ENCODE measurements around the gene SEMA5B.

The SEMA5B gene

GRCh38 chr3:123054931-123055330, 27.4 kb upstream of the SEMA5B start:
- DNase-seq (ENCODE audit: low read depth, low spot score) = no peak

- DNase-seq (ENCODE audit: low read depth, low spot score) = no peak
Measured at GRCh38 chr3:123054109-123054778, 26.7 kb upstream of the SEMA5B start.

- DNase-seq (ENCODE audit: low read depth, low spot score) = no peak
Measured at GRCh38 chr3:123053107-123053506, 25.5 kb upstream of the SEMA5B start.

- peak; percentile 68 for DNase-seq (ENCODE audit: low read depth, low spot score)
Measured at GRCh38 chr3:123050666-123051065, 23.1 kb upstream of the SEMA5B start.

- peak; percentile 24 for DNase-seq (ENCODE audit: low read depth, low spot score)
Measured at GRCh38 chr3:123048480-123049237, 21.1 kb upstream of the SEMA5B start.

GRCh38 chr3:123047062-123047319, 19.4 kb upstream of the SEMA5B start:
- DNase-seq (ENCODE audit: low read depth, low spot score) = no peak

- no peak for DNase-seq (ENCODE audit: low read depth, low spot score)
Measured at GRCh38 chr3:123046262-123047061, 18.9 kb upstream of the SEMA5B start.

GRCh38 chr3:123044981-123045763, 17.6 kb upstream of the SEMA5B start:
- peak; percentile 59 for DNase-seq (ENCODE audit: low read depth, low spot score)

GRCh38 chr3:123042413-123042812, 14.8 kb upstream of the SEMA5B start:
- DNase-seq (ENCODE audit: low read depth, low spot score) = no peak

GRCh38 chr3:123039178-123039577, 11.6 kb upstream of the SEMA5B start:
- DNase-seq (ENCODE audit: low read depth, low spot score) = no peak

- DNase-seq (ENCODE audit: low read depth, low spot score) = no peak
Measured at GRCh38 chr3:123038751-123039150, 11.2 kb upstream of the SEMA5B start.

- no peak for DNase-seq (ENCODE audit: low read depth, low spot score)
Measured at GRCh38 chr3:123037015-123037375, 9.4 kb upstream of the SEMA5B start.

- no peak for DNase-seq (ENCODE audit: low read depth, low spot score)
Measured at GRCh38 chr3:123036352-123037014, 8.9 kb upstream of the SEMA5B start.

GRCh38 chr3:123034996-123035395, 7.4 kb upstream of the SEMA5B start:
- DNase-seq (ENCODE audit: low read depth, low spot score) = no peak

- DNase-seq (ENCODE audit: low read depth, low spot score) = no peak
Measured at GRCh38 chr3:123034120-123034519, 6.6 kb upstream of the SEMA5B start.

- DNase-seq (ENCODE audit: low read depth, low spot score) = no peak
Measured at GRCh38 chr3:123032057-123032456, 4.5 kb upstream of the SEMA5B start.

- no peak for DNase-seq (ENCODE audit: low read depth, low spot score)
Measured at GRCh38 chr3:123031051-123031450, 3.5 kb upstream of the SEMA5B start.

- peak; percentile 80 for DNase-seq (ENCODE audit: low read depth, low spot score)
Measured at GRCh38 chr3:123028233-123028828, 768 bp upstream of the SEMA5B start.

GRCh38 chr3:123026565-123027291, 835 bp downstream of the SEMA5B start:
- DNase-seq (ENCODE audit: low read depth, low spot score) = peak; percentile 47
